HEK293 (cell line): ENCODE results near the gene SEMA4D.

Experiments used
- CTCF ChIA-PET: fragments of 350-600 bp; formaldehyde crosslinking; extraction: SDS; loops from one replicate; lab custom pipeline; 2021; ENCODE audit warnings: antibody characterized with exemption; lab: Yijun Ruan, JAX
- POLR2A ChIA-PET: fragments of 300-600 bp; formaldehyde crosslinking; extraction: SDS; loops from one replicate; lab custom pipeline; 2020; ENCODE audit warnings: antibody characterized with exemption, inconsistent platforms; lab: Yijun Ruan, JAX
- H3K27ac ChIP-seq: fragments of 200-500 bp; sonication (Bioruptor generic); 2 replicates; pipeline ENCODE4 v1.5.1; 2014; ENCODE audit warnings: low read depth, low read length, control low read depth, inconsistent platforms; ENCODE audit errors: extremely low read depth
- H3K36me3 ChIP-seq, 2 experiments: fragments of 200-500 bp in 1 of 2; sonication (Bioruptor generic) in 1 of 2; 1 replicate in 1 of 2; 2 replicates in 1 of 2; pipeline ENCODE4 v1.5.1; 2014 to 2017; ENCODE audit warnings: inconsistent platforms in 2 of 2, low read length in 2 of 2; ENCODE audit not compliant: control insufficient read depth in 2 of 2, insufficient read depth in 1 of 2
- H3K4me1 ChIP-seq: fragments of 200-500 bp; sonication (Bioruptor generic); 2 replicates; pipeline ENCODE4 v1.5.1; 2014; ENCODE audit warnings: mild to moderate bottlenecking, low read length, inconsistent platforms; ENCODE audit not compliant: control insufficient read depth, insufficient read depth
- H3K4me3 ChIP-seq: 2 replicates; pipeline ENCODE4 v1.5.1; 2011; ENCODE audit warnings: low read depth, mild to moderate bottlenecking, control low read depth, low read length, moderate library complexity
- H3K9me3 ChIP-seq: fragments of 200-500 bp; sonication (Bioruptor generic); 2 replicates; pipeline ENCODE4 v1.5.1; 2014; ENCODE audit warnings: low read depth, low read length, inconsistent platforms; ENCODE audit not compliant: control insufficient read depth, insufficient read depth
- BCL6B ChIP-seq: fragments of 450-650 bp; formaldehyde crosslinking; IDR thresholded peaks from 2 replicates; pipeline ENCODE4 v1.5.1; 2017; ENCODE audit warnings: missing biosample characterization, missing genetic modification characterization
- KLF1 ChIP-seq: fragments of 450-650 bp; formaldehyde crosslinking; IDR thresholded peaks from 2 replicates; pipeline ENCODE4 v1.5.1; 2016; ENCODE audit warnings: missing biosample characterization, missing genetic modification characterization
- KLF10 ChIP-seq: fragments of 450-650 bp; IDR thresholded peaks from 2 replicates; pipeline ENCODE4 v1.5.1; 2018; ENCODE audit warnings: missing biosample characterization, mild to moderate bottlenecking, missing genetic modification characterization
- KLF7 ChIP-seq: fragments of 450-650 bp; formaldehyde crosslinking; IDR thresholded peaks from 2 replicates; pipeline ENCODE4 v1.5.1; 2016; ENCODE audit warnings: missing biosample characterization, missing genetic modification characterization, borderline replicate concordance
- MZF1 ChIP-seq: fragments of 450-650 bp; formaldehyde crosslinking; IDR thresholded peaks from 2 replicates; pipeline ENCODE4 v1.5.1; 2017; ENCODE audit warnings: missing biosample characterization, missing genetic modification characterization, borderline replicate concordance
- SP7 ChIP-seq: fragments of 450-650 bp; formaldehyde crosslinking; IDR thresholded peaks from 2 replicates; pipeline ENCODE4 v1.5.1; 2016; ENCODE audit warnings: missing biosample characterization, missing genetic modification characterization
- ZBTB7A ChIP-seq: fragments of 450-650 bp; formaldehyde crosslinking; IDR thresholded peaks from 2 replicates; pipeline ENCODE4 v1.5.1; 2016; ENCODE audit warnings: low read depth, missing biosample characterization, missing genetic modification characterization
- ZNF23 ChIP-seq: fragments of 450-650 bp; formaldehyde crosslinking; IDR thresholded peaks from 2 replicates; pipeline ENCODE4 v1.5.1; 2016; ENCODE audit warnings: missing biosample characterization, missing genetic modification characterization, borderline replicate concordance
- ZNF248 ChIP-seq: fragments of 450-650 bp; formaldehyde crosslinking; IDR thresholded peaks from 2 replicates; pipeline ENCODE4 v1.5.1; 2017; ENCODE audit warnings: missing biosample characterization, missing genetic modification characterization
- ZNF26 ChIP-seq: fragments of 450-650 bp; formaldehyde crosslinking; IDR thresholded peaks from 2 replicates; pipeline ENCODE4 v1.5.1; 2016; ENCODE audit warnings: missing biosample characterization, missing genetic modification characterization
- ZNF280D ChIP-seq: fragments of 450-650 bp; formaldehyde crosslinking; IDR thresholded peaks from 2 replicates; pipeline ENCODE4 v1.5.1; 2016; ENCODE audit warnings: missing biosample characterization, missing genetic modification characterization
- ZNF335 ChIP-seq: fragments of 450-650 bp; formaldehyde crosslinking; conservative IDR thresholded peaks from 2 replicates; pipeline ENCODE4 v1.5.1; 2016; ENCODE audit warnings: missing biosample characterization, missing genetic modification characterization
- ZNF37A ChIP-seq: fragments of 450-650 bp; IDR thresholded peaks from 2 replicates; pipeline ENCODE4 v1.5.1; 2018; ENCODE audit warnings: missing biosample characterization, missing genetic modification characterization
- ZNF600 ChIP-seq: fragments of 450-650 bp; formaldehyde crosslinking; IDR thresholded peaks from 2 replicates; pipeline ENCODE4 v1.5.1; 2016; ENCODE audit warnings: missing biosample characterization, missing genetic modification characterization
- ZNF629 ChIP-seq: fragments of 450-650 bp; formaldehyde crosslinking; IDR thresholded peaks from 2 replicates; pipeline ENCODE4 v1.5.1; 2017; ENCODE audit warnings: missing biosample characterization, missing genetic modification characterization
- ZNF777 ChIP-seq: fragments of 450-650 bp; formaldehyde crosslinking; IDR thresholded peaks from 2 replicates; pipeline ENCODE4 v1.5.1; 2017; ENCODE audit warnings: missing biosample characterization, missing genetic modification characterization, borderline replicate concordance
- ZSCAN4 ChIP-seq: fragments of 450-650 bp; formaldehyde crosslinking; IDR thresholded peaks from 2 replicates; pipeline ENCODE4 v1.5.1; 2017; ENCODE audit warnings: missing biosample characterization, missing genetic modification characterization

Gene SEMA4D

GRCh38 chr9:89391585-89391984 is 106.3 kb downstream of the SEMA4D start:
- CTCF ChIA-PET = interaction anchor here (0.6 to 2.1 kb wide), 2 partner anchors 157 to 309 kb away, joined by 3 to 8 read pairs; no protein-coding TSS in a partner anchor

GRCh38 chr9:89390578-89391116 is 107.3 kb downstream of the SEMA4D start:
- CTCF ChIA-PET = interaction anchor here (0.6 kb wide), 2 partner anchors 101 to 712 kb away, joined by 3 read pairs; no protein-coding TSS in a partner anchor
- H3K9me3 ChIP-seq = no peaks in the 10 kb centered on the region
- H3K4me3 ChIP-seq = no peak overlapping the region
- TF ChIP-seq KLF1 (tag by site-specific recombination) = no peak
- no peak for TF ChIP-seq MZF1 (tag by site-specific recombination)
- TF ChIP-seq ZNF335 = no peak
- TF ChIP-seq ZBTB7A (tag by site-specific recombination) = no peak
- no peak for TF ChIP-seq ZNF26 (tag by site-specific recombination)
- TF ChIP-seq SP7 (tag by site-specific recombination) = no peak
- no peak for TF ChIP-seq KLF10 (tag by site-specific recombination)
- H3K27ac ChIP-seq = no peak overlapping the region
- H3K4me1 ChIP-seq = no peaks in the 10 kb centered on the region
- POLR2A ChIA-PET = no interaction called here
- H3K36me3 ChIP-seq = peaks cover 0 to 92% of the 10 kb centered on the region in 2 experiments; a peak in 2 of 3 replicates

More at GRCh38 chr9:89391585-89391984, 106.3 kb downstream of the SEMA4D start:
- POLR2A ChIA-PET = no interaction called here
- Histone ChIP-seq H3K36me3 (peaks cover 0 to 92% of the 10 kb centered on the region in 2 experiments; a peak in 2 of 3 replicates), H3K9me3 (no peaks in the 10 kb centered on the region), H3K4me3 (no peak overlapping the region), H3K4me1 (no peaks in the 10 kb centered on the region), H3K27ac (no peak overlapping the region)
- TF ChIP-seq ZNF777 (tag by site-specific recombination) (no peak), ZSCAN4 (tag by site-specific recombination) (no peak), ZNF600 (no peak), ZNF629 (no peak), ZNF248 (tag by site-specific recombination) (no peak), ZNF26 (tag by site-specific recombination) (no peak), ZNF280D (tag by site-specific recombination) (no peak), KLF7 (tag by site-specific recombination) (no peak), ZNF37A (no peak), BCL6B (tag by site-specific recombination) (no peak), ZNF23 (no peak)
